ENCODE results near the gene TRPV4. TPM values are rescaled to one million over a fixed set of nuclear protein-coding genes. Genes with fewer than 3 reads are reported as not detected.

The TRPV4 gene
- total RNA-seq, 4 donors from 2014 or later = not detected

- Histone ChIP-seq H3K27me3 (no peaks in the 10 kb centered on the region), H3K9me3 (no peaks in the 10 kb centered on the region), H3K36me3 (no peaks in the 10 kb centered on the region), H3K4me3 (no peak overlapping the region), H3K27ac (no peak overlapping the region), H3K4me1 (peaks cover 17 to 20% of the 10 kb centered on the region in 2 donors)
- TF ChIP-seq CTCF (IDR thresholded peaks at IDR 0.05 in 4 of 5, conservative IDR thresholded peaks at IDR 0.05 in 1 of 5) (no peak), POLR2A (IDR thresholded peaks at IDR 0.05) (no peak)
- in situ Hi-C loops (cut with MboI; ENCODE audit: low sequenced_read_pairs in 4 of 4) = loop anchor here (5.0 to 10.0 kb wide), 3 partner anchors 69 to 74 kb away; no protein-coding TSS in a partner anchor
- intact Hi-C loops (cut with DNase I; ENCODE audit: low total_unique reads) = loop anchor here (5.0 kb wide), 1 partner anchor 449 kb away; no protein-coding TSS in a partner anchor
- ATAC-seq (no peak), DNase-seq (no peak)
Observed at GRCh38 chr12:109876406-109876805, 43.2 kb upstream of the TRPV4 start.

GRCh38 chr12:109875572-109876131 is 42.5 kb upstream of the TRPV4 start:
- Histone ChIP-seq H3K36me3 (no peaks in the 10 kb centered on the region), H3K4me1 (peaks cover 15 to 17% of the 10 kb centered on the region in 2 donors), H3K4me3 (no peak overlapping the region), H3K27me3 (no peaks in the 10 kb centered on the region), H3K27ac (no peak overlapping the region), H3K9me3 (no peaks in the 10 kb centered on the region)
- in situ Hi-C loops (cut with MboI; ENCODE audit: low sequenced_read_pairs in 4 of 4) = loop anchor here (5.0 to 10.0 kb wide), 3 partner anchors 68 to 73 kb away; no protein-coding TSS in a partner anchor
- DNase-seq (no peak), ATAC-seq (no peak)
- TF ChIP-seq POLR2A (IDR thresholded peaks at IDR 0.05) (no peak), CTCF (IDR thresholded peaks at IDR 0.05 in 4 of 5, conservative IDR thresholded peaks at IDR 0.05 in 1 of 5) (no peak)
- intact Hi-C loops (cut with DNase I; ENCODE audit: low total_unique reads) = loop anchor here (5.0 kb wide), 1 partner anchor 448 kb away; no protein-coding TSS in a partner anchor

GRCh38 chr12:109873653-109874052 is 40.5 kb upstream of the TRPV4 start:
- in situ Hi-C loops (cut with MboI; ENCODE audit: low sequenced_read_pairs in 4 of 4) = loop anchor here in 1 of 4 donors (10.0 kb wide), 1 partner anchor 69 kb away; no protein-coding TSS in a partner anchor
- ATAC-seq = no peak
- TF ChIP-seq POLR2A (IDR thresholded peaks at IDR 0.05) = no peak
- TF ChIP-seq CTCF (IDR thresholded peaks at IDR 0.05 in 4 of 5, conservative IDR thresholded peaks at IDR 0.05 in 1 of 5) = no peak

GRCh38 chr12:109871668-109872314 is 38.6 kb upstream of the TRPV4 start:
- H3K9me3 ChIP-seq = no peaks in the 10 kb centered on the region
- DNase-seq = no peak
- H3K4me1 ChIP-seq = no peaks in the 10 kb centered on the region
- TF ChIP-seq CTCF (IDR thresholded peaks at IDR 0.05 in 4 of 5, conservative IDR thresholded peaks at IDR 0.05 in 1 of 5) = no peak
- no peak for TF ChIP-seq POLR2A (IDR thresholded peaks at IDR 0.05)
- no peak overlapping the region for H3K4me3 ChIP-seq
- in situ Hi-C loops (cut with MboI; ENCODE audit: low sequenced_read_pairs in 4 of 4) = loop anchor here in 1 of 4 donors (10.0 kb wide), 1 partner anchor 67 kb away; no protein-coding TSS in a partner anchor
- no peaks in the 10 kb centered on the region for H3K36me3 ChIP-seq
- no peak for ATAC-seq
- no peaks in the 10 kb centered on the region for H3K27me3 ChIP-seq
- intact Hi-C loops (cut with DNase I; ENCODE audit: low total_unique reads) = no loop called here
- H3K27ac ChIP-seq = no peak overlapping the region

More at GRCh38 chr12:109873653-109874052, 40.5 kb upstream of the TRPV4 start:
- Histone ChIP-seq H3K4me1 (peaks cover 3 to 6% of the 10 kb centered on the region in 2 donors), H3K36me3 (no peaks in the 10 kb centered on the region), H3K4me3 (no peak overlapping the region), H3K9me3 (no peaks in the 10 kb centered on the region), H3K27me3 (no peaks in the 10 kb centered on the region), H3K27ac (no peak overlapping the region)
- no peak for DNase-seq
- intact Hi-C loops (cut with DNase I; ENCODE audit: low total_unique reads) = no loop called here
